Fibroblast of skin of back (primary cell): Measurements from ENCODE around the gene MARK3.

Source experiments
- DNase-seq: peaks from one replicate; pipeline ENCODE4 v3.0.0-alpha.2; 2013

MARK3 gene

DNA sequence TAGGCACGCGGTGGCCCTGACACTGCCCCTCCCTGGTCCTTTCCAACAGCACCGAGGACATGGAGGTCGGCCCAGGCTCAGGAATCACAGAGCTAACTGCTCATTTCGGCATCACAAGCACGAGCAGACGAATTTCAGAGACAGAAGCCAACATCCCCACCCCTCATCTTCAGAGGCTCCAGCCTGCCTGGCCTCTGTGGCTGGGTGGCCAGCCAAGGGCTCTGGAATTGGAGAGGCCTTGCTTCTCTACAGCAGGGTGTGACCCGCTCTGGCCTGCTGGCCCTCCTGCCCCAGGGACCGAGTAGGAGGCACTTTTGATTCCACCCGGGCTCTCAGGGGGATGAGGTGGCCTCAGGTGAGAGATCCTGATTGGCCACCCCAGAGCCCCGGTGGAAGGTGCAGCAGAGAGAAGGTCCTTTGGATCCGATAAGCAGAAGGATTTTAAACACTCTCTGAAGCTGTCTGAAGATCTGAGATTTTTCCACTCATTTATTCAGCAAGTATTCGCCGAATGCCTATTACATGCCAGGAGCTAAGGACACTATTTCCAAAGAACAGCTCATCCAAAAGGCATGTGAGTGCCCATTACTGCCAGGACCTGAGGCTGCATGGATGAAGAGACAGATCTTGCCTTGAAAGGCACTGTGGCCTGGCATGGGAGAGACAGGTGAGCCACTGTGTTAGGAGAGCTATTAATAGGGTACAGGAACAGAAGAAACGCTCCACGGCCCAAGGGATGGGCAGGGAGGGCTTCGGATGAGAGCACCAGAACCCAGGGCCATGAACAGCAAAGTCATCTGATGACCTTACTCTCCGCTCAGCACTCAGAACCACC is 167.0 kb downstream of the MARK3 start:
- DNase-seq: peak; percentile 62

- no peak for DNase-seq
These were observed 167.6 kb downstream of the MARK3 start for GRCh38 chr14:103552846-103553210.
